ENCODE measurements around the gene APOC3.
"Not testable (repeated sequence)": the region's sequence is repeated elsewhere in the genome, so short reads cannot be mapped to it uniquely, and the experiment has no call there.

APOC3 gene

DNA sequence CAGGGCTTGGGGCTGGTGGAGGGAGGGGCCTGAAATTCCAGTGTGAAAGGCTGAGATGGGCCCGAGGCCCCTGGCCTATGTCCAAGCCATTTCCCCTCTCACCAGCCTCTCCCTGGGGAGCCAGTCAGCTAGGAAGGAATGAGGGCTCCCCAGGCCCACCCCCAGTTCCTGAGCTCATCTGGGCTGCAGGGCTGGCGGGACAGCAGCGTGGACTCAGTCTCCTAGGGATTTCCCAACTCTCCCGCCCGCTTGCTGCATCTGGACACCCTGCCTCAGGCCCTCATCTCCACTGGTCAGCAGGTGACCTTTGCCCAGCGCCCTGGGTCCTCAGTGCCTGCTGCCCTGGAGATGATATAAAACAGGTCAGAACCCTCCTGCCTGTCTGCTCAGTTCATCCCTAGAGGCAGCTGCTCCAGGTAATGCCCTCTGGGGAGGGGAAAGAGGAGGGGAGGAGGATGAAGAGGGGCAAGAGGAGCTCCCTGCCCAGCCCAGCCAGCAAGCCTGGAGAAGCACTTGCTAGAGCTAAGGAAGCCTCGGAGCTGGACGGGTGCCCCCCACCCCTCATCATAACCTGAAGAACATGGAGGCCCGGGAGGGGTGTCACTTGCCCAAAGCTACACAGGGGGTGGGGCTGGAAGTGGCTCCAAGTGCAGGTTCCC is at the start of gene APOC3:
Gene APOC3, plus strand, starts transcription at position 383 of the 659 bp plus-strand sequence. CDS start 676 bp downstream, outside the sequence.
- no peak for DNase-seq

DNA sequence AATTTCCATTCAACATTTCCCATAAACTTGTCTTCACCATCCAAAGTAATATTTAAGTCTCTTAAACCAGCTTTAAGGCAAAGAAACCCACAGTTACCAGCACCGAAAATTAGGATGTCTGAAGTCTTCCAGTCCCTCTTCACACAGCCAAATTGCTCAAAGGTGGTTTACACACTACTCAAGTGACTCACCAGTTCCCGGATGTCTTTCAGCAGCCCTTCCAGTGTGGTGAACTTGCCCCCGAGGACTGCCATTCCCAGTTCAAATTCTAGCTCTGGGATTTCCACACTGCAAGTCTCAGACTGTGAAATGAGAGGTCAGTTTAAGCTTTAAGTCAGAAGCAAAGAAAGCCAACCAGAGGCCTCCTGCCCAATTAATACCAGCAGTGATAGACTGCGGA is 47.0 kb upstream of the APOC3 start:
- DNase-seq: no peak

DNA sequence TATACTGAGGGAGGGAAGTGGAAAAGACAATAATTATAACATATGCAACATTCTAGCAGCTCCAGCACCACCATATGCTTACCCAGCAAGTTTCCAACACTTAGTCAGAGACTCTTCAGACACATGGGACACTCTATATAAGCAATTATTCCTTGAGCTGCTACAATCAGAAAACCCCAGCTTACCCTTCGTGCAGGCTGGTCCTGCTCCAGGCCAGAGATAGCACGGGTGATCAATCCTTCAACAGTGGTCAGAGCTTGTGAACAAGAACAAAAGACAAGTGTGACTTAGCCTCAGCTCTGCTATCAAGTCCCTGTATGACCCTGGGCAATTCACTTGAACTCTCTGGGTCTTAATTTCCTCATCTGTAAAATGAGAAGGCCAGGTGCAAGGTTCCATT is 43.4 kb upstream of the APOC3 start:
- no peak for DNase-seq

DNA sequence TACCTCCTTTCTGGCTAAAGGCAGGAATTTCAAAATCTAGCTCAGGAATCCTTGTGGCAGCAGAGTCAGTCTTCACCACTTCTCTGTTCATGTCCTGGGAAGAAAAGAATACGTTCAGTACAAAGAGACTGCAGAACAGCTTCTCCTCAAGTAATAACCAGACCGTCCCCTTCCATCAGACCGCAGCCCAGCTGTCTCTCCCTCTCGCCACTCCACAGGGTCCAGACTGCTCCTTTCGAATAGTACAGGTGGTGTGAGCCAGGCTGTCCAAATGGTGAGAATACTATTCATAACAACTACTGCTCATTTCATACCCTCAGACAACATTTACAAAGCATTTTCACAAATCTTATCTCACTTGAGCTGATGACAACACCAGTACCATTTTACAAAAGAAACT is 42.7 kb upstream of the APOC3 start:
- DNase-seq: no peak

DNA sequence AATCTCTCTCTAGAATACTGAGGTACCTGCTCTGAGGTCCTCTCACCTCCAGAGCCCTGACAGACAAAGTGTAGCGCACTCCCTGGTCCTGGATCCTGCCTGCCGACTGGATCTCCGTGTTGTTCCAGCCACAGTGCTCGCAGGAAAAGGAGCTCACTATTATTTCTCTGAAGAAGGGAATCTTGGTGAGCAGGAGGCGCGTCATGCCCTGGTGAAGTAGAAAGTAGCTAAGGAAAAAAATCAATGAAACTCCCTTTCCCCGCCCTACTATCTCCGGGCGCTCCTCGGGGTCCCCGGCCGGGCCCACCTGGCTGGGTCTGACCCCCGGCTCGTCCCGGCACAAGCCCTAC is 42.3 kb upstream of the APOC3 start:
- DNase-seq: no peak

DNA sequence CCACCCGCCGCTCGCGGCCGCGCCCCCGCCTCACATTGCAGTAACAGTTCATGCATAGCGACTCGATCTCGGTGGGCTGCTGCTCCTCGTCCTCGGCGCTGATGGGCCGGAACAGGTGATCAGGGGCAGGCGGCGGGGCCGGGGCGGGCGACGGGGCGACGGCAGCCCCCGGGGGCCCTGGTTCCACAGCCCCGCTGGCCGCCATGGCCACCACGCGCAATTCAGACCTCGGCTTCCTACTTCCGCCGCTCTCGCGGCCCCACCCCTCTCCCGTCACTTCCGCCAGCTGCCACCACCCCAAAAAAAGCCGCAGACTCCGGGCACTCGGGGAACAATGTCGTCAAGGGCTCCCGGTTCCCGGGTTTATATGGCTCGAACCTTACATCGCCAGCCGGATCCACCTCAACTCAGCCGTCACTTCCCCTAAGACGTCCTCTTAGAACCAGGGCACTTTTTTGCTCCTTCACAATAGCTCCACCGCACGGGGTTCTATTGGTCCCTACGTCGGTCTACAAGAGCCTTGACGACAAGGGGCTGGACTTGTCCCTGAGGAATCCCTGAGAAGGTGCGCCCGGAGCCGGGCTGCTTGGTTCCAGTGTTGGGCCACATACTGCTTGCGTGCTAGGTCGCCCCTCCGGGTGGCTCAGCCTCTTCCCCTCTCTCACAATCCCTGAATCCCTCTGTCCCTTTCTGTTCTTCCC is 41.8 kb upstream of the APOC3 start, which contains the start of gene ZPR1:
Gene ZPR1, minus strand, starts transcription at position 238 of the 701 bp plus-strand sequence. Its CDS starts 33 bp downstream, at position 205.
- DNase-seq: peak; percentile 74 to 75

DNA sequence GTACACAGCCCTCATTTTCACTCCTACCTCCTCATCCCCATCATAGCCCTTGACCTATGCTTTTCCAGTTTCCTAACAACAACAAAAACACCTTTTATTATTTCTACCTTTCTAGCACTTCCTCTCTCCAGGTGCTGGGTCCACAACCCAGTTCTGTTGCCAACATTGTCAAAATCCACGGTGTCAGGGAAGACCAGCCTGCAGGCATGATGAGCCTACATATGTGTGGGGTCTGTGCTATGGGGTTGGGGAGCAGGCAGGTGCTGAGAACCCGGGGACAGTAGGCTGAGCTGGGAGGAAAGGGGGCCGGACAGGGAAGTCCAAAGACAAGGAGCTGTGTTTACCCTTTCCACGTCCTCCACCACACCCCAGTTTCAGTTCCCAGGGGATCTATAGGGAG is 41.2 kb upstream of the APOC3 start:
- DNase-seq: no peak

DNA sequence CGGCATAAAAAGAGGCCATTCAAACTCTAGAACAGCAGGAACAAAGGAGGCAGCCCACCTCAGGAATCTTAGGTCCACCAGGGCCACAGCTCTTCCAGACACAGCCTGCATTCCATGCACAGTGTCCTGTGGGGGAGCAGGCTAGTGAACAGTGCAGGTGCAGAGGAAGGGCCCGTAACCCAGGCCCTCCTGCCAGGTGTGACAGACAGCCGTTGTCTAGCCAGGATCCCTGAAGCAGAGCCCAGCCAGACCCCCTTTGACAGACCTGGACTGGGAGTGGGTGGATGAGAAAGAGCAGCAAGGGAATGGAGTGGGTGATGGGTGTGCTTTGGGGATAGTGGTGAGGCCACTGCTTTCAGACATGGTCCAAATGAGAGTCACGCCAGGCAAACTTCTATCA is 40.7 kb upstream of the APOC3 start:
- no peak for DNase-seq

DNA sequence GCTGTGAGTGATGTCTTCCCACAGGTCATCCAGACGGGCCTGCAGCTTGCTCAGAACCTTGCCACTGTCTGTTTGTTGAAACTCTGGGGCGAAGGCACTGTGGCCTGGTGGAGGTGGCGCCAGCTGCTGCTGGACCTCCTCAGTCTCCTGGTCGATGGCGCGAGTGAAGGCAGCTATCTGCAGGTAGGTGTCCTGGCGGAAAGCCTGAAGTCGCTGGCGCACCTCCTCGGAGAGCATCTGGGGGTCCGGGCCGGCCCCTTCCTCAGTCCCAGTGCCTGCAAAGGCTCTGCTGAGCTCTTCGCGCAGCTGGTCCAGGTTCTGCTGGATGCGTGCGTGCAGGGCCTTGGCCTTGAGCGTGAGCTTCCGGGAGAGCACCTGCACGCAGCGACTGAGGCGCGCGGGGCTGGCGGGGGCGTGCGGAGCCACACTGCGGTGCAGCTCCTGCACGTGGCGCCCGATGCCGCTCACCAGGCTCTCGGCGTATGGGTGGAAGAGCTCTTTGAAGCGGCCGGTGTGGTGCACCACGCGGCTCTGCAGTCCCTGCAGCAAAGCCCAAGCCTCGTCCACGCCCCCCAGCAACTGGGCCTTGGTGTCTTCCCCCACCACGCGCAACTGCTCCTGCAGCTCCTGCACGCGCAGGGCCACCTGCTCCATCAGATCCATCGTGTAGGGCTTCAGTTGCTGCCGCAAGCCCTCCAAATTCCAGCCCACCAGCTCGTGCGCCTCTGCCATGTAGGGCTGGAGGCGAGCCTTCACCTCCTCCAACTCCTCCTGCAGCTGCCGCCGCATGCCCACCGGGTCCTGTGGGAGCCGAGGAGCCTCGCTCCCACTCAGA is 39.3 kb upstream of the APOC3 start:
- DNase-seq: no peak

DNA sequence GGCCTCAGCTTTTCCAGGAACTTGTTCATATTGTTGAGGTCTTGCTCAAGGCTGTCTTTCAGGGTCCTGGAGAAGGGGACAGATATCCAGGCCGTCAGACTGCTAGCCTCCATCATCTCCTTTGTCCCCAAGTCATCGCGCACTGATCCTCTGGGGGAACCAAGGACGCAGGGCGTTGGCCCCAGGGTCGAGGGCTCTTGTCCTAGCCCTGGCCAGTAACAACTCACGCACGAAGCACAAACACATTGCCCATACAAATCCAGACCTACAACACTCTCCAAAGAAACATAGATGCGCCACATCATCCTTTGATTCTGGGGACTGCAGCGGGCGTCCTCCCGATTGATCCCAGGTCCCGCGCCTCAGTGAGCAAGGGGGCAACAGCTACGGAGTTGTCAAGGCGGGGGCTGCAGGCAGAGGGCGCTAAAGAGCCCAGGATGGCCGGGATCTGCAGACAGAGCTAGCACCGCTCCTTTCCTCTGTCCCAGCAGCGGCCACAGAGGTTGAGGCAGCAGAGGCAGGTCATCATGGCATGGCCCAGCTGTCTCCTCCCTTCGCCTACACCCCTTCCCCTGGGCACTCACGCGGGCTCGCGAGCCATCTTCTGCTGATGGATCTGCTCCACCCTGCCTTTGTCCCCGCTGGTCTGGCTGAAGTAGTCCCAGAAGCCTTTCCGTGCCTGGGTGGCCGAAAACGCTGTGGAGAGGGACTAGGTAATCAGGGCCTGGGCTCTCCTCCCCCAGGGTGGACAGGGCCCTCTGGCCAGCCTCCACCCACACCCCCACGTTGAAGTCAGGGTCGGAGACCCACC is 38.5 kb upstream of the APOC3 start:
- peak; percentile 80 to 83 for DNase-seq

DNA sequence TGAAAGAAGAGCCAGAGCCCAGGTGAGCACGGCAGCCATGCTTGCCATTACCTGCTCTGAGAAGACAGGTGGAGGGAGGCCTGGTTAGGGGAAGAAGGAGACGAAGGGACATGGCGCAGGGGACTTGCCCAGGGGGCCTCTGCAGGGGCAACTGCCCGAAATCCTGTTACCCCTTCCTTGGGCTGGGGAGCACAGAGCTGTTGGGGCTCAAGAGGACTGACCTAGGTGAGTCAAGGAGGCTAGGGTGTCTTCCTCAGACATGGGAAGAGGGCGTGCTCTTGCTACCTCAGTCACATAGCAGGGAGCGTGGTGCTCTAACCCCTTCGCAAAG is 37.9 kb upstream of the APOC3 start, which contains the start of gene APOA5:
Gene APOA5, minus strand, starts transcription at position 67 of the 331 bp plus-strand sequence. Its CDS starts 19 bp downstream, at position 48.
- DNase-seq: no peak

DNA sequence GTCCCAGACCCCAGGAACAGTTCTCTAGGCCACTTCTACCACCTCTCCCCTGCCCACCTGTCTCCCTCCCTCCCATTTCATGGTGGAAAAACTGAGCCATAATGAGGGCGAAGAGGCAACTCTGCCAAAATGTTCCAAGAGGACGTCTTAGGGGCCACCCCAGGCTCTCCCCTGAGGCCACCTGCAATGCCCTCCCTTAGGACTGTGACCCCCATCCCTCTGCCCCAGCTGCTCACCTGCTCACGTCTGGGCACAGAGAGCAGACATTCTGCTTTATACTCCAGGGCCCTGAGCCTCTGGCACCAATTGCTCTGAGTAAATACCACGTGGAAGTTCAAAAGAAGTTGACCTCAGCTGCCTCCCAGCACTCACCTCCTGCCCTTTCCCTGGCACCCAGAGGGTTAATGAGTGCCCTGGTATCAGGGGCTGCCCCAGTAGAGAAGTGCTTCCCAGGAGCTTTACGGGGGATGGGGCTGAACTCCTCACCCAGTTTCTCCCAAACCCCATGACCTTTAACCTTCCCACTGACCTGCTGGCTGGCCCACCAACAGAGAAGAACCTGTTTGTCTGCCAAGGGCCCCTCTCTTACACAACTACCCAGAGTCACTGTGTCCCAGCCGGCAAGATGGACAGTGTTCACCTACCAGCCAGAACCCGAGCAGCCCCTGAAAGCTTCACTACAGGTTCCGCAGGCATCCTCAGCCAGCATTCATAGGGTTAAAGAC is 37.4 kb upstream of the APOC3 start:
- DNase-seq: no peak

DNA sequence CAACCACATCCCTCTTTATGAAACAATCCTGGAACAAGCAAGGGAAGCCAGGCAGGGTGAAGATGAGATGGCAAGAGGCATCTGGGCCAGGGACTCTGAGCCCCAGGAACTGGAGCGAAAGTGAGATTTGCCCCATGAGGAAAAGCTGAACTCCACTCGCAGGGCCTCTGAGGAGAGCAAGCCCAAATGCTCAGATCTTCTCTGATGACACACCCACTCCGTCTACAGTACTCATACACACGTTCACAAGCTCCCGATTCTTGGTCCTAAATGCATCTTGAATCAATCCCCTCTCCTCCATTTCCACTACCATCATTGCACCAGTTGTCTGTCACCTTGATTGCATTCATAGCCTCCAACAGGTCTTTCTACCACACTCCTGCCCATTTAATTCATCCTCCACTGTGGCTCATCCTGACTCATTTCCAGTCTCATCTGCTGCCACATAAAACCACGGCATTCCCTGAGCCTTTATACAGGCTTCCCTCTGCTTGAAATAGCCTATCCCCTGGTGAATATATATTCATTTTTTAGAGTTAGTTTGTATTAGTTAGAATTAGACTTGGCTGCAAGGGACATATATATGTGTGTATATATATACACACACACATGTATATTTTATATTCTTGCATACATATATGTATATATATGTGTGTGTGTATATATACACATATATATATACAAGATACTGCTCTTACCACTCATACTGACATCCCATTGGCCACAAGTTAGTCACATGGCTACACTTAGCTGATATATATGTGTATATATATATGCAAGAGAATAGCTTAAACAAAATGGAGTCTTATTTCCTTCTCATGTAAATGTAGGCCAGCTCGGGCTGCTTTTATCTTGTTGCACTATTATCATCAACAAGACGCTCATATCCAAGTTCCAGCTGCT is 36.6 kb upstream of the APOC3 start:
- no peak for DNase-seq

DNA sequence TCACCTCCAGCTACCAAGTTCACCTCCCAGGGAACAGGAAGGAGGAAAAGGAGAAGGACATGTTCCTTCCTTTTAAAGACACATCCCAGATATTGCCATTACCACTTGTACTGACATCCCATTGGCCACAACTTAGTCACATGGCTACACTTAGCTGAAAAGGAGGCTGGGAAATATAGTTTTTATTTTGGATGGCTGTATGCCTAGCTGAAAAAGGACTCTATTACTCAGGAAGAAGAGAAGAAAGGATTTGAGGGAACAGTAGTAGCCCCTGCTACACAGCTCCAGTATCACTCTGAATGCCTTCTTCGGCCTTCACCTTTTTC is 36.0 kb upstream of the APOC3 start:
- DNase-seq: no peak

DNA sequence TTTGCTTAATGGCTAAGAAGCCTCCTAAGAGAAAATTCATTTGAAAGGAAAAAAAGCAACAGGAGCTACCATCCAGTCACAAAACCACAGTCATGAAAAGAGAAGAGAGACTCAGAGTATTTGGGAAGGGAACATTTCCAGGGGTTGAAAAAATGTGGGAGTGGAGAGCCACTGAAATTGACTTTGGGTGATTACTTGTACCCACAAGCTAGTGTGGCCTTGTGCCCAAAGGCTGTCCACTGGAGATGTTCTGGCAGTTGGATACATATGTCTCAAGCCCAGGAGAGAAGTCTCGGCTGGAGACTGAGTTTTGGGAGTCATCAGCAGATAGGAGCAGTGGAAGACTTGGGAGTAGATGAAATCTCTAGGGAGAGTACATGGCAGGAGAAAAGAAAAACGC is 34.9 kb upstream of the APOC3 start:
- DNase-seq: no peak

DNA sequence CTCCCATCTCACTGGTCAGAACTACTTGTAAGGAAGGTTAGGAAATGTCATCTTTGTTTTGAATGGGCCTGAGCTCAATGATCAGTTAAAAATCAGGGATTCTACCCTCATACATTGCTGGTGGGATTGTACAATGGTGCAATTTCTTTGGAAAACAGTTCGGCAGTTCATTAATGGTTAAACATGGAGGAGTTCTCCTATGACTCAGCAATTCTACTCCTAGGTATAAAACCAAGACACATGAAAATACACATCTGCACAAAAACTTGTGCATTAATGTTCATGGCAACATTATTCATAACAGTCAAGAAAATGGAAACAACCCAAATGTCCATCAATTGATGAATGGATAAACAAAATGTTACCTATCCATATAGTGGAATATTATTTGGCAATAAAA is 33.2 kb upstream of the APOC3 start:
- DNase-seq: no peak

DNA sequence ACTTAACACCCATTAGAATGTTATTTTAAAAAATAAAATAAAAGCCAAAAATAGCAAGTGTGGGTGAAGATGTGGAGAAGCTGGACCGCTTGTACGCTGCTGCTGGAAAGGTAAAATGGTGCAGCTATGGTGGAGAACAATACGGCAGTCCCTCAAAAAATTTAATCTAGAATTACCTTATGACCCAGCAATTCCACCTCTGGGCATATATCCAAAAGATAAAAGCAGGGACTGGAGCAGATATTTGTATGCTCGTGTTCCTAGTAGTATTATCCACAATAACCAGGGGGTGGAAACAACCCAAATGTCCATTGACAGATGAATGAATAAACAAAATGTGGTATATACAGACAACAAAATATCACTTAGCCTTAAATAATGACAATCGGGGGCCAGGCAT is 31.9 kb upstream of the APOC3 start:
- DNase-seq: no peak

DNA sequence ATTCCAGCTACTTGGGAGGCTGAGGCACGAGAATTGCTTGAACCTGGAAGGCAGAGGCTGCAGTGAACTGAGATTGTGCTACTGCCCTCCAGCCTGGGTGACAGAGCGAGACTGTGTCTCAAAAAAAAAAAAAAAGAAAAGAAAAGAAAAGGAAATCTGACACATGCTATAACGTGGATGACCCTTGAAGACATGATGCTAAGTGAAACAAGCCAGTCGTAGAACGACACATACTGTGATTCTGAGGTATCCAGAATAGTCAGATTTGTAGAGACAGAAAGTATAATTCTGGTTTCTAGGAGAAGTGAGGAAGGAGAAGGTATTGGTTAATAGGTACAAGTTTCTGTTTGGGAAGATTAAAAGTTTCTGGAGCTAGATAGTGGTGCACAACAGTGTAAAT is 31.3 kb upstream of the APOC3 start:
- DNase-seq: no peak

DNA sequence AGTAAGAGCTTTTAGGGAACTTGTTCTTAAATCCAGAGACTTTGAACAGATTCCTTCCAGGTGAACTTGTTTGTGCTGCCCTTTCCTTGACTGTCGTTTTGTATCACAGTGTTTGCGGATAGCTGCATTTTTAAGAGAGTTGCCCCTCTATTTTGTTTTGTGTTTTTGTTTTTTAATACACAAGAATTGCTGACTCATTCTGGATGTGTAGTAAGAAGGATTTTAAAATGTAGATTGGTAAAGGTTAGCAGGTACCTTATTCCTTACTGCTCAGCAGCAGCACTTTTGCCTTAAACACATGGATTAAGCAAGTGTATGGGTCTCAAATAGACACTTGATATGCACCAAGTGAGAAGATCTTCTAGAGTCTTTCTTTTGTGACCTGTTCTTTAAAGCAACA is 29.1 kb upstream of the APOC3 start:
- DNase-seq: no peak

DNA sequence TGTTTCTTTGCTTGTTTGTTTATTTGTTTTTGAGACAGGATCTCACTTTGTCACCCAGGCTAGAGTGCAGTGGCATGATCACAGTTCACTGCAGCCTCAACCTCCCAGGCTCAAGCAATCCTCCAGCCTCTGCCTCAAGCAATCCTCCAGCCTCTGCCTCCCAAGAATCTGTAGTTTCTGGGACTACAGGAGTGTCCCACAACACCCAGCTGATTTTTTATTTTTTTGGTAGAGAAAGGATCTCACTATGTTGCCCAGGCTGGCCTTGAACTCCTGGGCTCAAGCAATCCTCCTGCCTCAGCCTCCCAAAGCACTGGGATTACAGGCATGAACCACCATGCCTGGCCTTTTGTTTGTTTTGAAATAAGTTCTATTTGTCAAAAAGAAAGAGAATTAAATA is 28.0 kb upstream of the APOC3 start:
- DNase-seq: not testable (repeated sequence)

DNA sequence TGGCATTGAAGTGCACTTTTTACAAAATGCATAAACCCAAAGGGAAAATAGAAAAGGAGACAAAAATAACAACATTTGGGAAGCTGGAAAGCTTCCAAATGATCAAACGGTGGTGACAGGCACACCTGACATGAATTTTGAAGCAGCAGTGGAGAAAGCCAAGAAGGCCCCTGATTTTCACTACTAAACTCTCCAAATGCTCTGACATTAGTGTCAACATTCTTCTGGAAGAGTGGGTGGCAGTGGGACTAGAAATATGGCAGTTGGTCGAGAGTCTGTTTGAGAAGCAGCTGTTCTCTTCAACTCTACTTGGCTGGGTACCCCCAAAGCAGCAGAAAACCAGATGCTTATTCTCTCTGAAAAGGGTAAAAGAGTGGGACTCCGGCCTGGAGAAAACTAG is 25.7 kb upstream of the APOC3 start:
- no peak for DNase-seq
